ENCODE data around the gene RASSF5. TPM values are rescaled to one million over a fixed set of nuclear protein-coding genes. Genes with fewer than 3 reads are reported as not detected.

RASSF5 gene
- total RNA-seq, 1 experiment from 2014 or later: 9.0 TPM

DNA sequence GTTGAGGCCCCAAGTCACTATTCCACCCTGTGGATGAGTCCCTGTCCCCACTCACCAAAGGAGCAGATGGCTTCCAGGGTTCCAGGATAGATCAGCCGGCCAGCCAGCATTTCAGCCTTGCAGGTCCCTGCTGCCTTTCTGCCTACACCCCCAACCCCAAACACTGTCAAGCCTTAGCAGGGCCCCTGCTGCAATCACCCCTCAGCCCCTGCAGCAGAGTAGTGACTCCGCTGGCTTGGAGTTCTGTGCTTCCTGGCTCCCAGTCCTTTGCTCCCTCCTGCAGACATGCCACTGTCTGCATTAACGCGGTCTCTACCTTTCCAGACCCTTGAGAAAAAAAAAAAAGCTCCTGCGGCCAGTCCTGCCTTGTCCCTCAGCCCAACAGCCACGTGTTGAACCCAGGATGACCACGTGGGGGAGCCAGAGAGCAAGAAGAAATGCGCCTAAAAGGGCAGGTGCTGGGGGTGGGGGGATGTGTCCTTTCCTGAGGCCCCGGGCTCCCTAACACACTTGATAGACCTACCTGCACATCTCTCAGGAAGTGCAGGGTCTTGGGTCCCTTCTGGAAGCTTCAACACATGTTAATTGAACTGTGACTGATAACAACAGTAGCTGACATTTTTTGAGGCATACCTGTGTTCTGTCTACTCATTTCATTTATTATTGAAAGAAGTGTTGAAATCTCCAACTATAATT is 37.4 kb downstream of the RASSF5 start:
- peak; percentile 61 for DNase-seq (ENCODE audit: low read depth)

DNA sequence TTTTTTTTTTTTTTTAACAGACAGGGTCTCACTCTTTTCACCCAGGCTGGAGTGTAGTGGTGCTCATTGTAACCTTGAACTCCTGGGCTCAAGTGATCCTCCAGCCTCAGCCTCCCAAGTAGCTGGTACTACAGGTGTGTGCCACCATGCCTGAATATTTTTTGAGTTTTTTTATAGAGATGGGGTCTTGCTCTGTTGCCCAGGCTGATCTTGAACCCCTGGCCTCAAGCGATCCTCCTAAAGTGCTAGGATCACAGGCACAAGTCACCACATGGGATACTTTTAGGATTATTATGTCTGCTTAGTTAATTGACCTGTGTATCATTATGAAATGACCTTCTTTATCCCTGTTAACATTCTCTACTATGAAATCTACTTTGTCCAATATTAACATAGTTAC is 38.0 kb downstream of the RASSF5 start:
- DNase-seq (ENCODE audit: low read depth): no peak

DNA sequence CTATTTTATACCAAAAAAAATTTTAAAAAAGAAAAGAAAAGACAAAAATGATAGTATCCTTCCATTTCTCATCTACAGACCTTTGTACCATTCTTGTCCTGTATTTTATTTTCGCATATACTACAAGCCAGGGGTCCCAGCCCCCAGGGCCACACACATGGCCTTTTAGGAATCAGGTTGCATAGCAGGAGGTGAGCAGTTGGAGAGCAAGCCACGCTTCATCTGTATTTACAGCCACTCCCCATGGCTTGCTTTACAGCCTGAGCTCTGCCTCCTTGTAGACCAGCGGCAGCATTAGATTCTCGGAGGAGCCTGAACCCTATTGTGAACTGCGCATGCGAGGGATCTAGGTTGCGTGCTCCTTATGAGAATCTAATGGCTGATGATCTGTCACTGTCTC is 39.8 kb downstream of the RASSF5 start:
- DNase-seq (ENCODE audit: low read depth): no peak

DNA sequence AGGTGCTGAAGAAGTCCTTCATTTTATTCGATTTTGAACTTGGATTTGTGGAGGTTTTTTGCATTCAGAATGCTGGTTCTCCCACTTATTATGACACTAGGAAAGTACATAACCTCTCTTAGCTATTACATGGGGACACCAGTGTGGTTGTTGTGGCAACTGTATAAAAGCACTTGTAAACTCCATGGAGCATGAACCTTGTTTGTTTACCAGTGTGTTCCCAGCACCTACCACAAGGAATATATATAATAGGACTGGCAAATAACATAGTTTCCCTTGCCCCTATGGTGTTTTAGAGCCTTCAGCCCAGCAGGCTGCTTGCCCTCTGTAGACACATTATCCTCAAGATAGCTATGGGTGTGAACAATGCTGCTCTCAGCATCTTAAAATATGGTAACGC is 43.1 kb downstream of the RASSF5 start:
- DNase-seq (ENCODE audit: low read depth): no peak

DNA sequence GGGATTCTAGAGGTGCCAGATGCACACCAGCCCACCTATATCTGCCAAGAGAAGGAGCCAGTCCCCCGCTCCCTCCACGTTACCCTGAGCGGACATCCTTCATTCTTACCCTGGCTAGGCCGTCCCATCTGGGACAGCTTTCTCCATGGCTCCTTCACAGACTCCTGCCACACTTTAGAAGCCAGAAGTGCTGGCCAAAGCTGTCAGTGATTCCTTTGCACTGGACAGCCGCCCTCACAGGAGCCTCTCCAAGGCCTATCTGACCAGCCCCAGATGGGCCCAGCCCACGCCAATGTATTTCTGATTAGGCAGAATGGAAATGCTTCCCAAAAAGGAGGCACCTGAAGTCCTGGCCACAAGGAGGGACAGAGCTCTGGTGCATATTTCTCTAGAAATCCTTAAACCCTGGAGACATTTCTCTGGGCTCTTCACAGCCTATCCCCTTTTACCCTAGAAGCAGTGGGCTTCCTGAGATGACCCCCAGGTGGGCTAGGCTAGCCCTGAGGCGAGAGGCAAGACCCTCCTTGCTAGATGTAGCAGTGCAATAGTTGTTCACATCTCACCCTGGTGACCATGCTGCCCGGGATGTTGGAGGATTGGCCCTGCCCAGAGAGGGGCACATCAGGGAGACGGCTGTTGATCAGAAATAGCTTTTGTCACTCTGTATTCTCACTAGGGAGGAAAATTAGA is 44.1 kb downstream of the RASSF5 start:
- no peak for DNase-seq (ENCODE audit: low read depth)

DNA sequence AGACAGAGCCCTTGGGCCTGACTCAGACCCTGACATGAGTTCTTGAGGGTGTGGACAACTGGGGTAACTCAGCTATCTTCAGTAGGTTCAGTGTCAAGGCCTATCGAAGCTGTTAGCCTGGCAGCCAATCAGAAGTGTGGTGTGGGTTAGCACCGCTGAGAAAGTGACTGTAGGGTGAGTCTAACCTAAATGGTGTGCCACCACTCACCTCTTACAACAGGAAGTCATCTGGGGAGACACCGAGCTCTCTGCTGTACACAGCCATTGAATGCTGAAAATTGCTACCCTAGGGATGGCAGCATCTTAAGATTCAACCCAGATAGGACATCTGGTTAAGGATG is 44.6 kb downstream of the RASSF5 start:
- no peak for DNase-seq (ENCODE audit: low read depth)

DNA sequence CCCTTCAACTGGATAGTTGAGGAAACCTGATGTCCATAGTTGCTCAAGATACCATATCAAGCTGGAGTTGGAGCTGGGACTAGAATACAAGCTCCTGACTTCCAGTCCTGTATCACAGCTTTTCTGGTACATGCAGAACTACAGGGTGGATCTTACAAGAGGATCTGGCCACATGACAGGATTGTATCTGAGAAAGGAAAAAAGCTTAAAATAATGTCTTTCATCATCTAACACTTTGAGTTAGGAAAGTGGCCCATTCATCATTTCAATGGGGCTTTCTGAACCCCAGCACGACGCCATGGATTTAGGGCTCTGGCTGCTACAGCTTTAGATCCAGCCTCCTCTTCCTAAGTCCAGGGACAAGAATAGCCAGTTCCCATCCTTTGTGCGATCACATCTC is 46.9 kb downstream of the RASSF5 start:
- no peak for DNase-seq (ENCODE audit: low read depth)

DNA sequence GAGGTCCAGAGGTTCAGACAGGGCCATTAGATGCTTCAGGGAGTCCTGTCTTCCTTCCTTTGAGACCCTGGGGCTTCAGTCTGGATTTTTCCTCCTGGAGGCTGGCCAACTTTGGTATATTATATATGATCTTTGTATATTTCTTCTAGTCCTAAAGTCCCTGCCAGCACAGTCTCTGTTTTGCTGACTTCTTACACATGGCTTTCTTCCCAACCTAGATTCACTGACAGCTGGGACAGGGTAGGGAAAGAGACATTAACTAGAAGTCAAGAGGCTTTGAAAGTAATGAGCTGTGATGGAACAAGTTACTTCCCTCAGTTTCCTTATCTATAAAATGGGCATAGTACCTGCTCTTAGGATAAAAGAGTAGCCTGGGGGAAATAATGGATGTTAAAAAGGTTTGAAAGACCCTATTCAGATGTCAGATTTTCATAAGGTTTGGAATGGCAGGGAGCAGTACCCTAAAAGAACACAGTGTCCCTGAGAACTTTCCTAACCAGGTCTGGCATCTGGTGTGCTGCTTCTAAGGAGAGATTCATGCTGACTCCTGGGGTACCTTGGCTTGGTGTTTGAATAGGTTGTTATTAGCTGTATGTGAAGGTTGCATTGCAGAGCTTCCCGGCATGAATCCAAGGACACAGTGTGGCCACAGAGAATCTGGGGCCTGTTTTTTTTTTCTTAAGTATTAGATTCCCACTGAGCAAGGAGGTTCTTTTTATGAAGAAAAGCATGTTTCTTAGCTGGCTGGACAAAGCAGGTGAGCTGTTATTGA is 47.6 kb downstream of the RASSF5 start:
- DNase-seq (ENCODE audit: low read depth): no peak

DNA sequence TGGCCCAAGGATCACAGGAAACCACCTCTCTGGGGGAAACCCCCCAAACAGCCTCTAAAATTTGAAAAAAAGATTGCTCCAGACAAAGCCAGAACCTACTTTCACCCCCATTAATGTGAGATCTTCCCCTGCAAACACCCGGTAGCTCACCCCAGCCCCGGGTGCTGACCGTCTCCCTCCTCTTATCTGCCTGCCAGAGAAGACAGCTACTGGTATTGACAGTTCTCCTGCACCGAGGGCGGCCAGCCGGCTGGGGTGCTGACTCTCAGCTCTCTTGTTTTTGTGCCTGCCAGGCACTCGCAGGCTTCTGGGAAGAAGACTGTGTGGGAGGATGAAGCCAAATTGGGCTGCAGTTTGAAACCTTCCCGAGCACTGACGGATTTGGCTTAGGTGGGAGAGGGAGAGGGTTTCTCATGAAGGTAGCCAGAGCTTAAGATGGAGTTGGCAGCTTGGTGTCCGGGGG is 48.2 kb downstream of the RASSF5 start:
- DNase-seq (ENCODE audit: low read depth): no peak

DNA sequence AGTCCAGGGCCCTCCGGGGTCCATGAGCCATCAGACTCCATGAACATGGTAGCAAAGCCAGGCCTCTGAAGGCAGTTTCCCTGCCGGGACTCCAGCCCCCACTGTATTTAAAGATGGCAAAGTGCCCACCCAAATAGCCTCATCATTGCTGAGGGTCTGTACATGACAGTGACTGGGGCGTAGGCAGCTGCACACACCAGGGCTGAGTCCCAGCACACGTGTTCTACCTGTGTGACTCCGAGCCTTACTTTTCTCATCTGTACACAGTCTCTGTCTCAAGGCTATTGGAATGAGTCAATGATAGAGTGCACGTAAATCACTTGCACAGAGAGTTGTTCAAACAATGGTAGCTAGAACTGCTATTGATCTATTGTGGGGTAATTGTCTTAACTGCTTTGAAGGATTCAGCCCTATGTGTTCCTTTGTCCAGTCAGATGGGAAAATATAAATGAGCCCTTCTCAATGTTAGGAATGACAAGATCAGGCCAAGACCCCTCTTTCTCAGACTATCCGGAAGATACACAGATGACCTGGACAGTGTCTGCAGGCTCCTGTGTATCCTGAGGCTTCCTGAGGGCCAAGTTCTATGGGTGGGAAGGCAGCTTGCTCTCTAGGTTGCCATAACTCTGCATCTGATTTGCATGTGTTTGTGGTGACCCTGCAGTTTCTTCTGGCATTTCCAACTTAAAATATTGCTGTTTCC is 48.9 kb downstream of the RASSF5 start:
- DNase-seq (ENCODE audit: low read depth): no peak

DNA sequence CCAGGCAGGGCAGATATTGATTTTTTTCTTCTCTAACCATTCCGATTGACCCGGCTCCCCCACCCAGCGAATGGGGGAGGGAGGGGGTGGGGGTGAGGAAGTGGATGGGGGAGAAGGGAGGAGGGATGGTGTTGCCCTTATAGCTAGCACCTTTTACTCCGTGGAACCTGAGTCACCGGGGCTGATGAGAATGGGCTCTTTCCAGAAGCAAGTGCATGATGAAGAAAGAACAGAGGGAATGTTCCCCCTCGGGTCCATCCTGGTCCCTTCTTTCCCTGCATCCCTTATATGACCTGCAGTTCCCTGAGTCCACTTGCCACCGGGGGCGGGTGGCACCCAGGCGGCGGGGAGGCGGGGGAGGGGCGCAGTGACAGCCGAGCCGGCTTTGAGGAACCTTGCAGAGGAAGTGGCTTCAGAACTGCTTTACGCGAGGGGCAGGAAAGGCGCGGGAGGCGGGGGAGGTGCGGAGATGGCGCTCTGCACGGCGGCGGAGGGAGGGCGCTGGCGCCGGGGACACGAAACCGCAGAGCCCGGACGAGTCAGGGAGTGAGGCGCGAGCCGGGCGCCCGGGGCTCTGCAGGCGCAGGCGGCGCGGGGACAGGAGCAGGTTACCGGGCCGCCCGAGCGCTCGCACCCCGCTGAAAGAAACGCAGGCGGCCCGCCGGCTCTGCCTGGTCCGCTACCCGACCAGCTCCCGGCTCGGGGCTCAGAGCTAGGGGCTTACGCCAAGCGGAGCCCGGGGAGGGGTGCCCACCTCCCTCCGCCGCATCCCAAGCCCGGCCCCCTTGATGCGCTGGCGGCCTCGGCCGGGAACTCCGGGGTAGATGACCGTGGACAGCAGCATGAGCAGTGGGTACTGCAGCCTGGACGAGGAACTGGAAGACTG is 49.7 kb downstream of the RASSF5 start:
- DNase-seq (ENCODE audit: low read depth): peak; percentile 60

DNA sequence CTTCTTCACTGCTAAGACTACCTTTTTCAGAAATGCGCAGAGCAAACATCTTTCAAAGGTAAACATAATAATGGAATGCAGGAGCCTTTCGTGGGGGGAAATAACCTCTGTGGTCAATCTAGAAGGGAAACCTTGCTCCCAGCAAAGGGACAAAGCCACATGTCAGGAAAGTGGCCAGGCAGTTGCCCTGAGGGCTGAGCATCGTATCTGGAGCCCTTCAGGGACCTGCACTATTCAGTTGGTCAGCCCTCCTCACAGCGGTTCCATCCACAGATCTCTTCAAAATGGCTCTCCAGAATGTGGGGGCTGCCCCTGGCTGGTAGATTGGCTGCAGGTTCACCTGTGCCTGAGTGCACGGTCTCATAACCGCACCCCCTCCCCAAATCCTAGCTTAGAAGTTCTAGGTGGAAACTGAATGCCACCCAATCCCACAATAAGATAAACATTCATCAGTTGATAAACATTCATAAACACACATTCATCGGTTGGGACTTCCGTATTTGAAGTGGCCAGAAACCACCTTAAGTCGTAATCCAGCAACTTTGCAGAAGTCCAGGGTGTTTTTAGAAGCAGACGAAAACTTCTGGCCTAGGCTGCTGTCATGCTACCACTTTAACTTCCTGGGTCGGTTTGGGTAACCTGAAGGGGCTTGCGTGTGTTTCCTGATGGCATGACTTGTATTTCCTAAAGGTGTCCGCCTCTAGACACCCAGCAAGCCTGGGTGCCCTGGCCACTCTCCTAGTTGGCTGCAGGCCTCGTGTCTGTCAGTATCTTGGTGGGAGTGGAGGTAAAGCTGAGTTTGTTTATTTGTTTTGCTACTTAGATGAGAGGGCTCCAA is 50.5 kb downstream of the RASSF5 start:
- no peak for DNase-seq (ENCODE audit: low read depth)

DNA sequence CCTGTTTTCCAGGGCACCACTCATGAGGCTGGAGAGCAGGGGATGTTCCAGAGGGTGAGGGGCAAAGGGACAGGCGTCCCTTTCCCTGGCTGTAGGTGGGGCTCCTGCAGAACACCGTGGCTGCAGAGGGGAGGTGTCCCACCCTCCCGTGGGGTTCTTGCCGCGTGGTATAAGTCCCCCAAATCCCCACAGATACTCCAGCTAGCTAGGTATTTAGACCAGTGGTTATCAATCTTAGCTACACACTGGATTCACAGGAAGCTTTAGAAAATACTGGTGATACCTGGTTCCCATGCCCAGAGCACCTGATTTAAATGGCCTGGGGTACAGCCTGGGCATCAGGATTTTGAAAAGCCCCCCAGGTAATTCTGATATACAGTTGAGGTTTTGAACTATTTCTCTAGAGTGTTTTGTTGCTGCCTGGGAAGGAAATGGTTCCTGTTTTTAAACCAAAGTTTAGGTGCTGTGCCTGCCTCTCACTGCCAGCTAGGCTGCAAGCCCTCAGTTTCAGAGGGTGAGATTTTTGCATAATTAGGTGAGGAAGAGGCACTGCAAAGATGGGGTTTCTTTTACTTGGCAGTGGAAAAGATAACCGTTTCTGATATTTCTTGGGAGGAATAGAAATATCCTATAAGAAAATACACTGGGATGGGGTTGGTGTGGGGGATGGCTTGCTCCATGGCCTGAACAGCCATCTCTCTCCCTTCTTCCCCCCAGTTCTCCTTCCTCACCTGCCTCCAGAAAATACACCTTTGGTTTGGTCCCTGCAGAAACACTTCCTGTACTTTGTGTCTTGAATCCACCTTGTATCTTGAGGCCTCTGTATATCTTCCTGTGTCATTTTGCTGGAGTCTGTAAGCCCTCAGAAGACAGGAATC is 51.7 kb downstream of the RASSF5 start:
- no peak for DNase-seq (ENCODE audit: low read depth)

DNA sequence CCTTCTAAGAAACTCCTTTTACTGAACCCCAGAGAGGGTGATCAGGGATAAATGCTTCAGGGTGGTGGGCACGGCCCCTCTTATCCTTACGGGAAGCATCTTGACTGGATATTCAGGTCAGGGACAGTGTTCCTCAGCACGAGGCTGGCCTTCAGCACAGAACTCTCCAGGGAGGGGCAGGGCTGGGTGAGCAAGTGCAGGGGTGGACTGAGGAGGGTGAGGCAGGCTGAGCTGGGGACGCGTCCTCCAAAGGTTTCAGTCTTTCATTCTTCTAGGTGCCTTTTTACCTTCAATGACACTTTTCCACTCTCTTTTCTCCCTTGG is 52.3 kb downstream of the RASSF5 start:
- DNase-seq (ENCODE audit: low read depth): no peak

DNA sequence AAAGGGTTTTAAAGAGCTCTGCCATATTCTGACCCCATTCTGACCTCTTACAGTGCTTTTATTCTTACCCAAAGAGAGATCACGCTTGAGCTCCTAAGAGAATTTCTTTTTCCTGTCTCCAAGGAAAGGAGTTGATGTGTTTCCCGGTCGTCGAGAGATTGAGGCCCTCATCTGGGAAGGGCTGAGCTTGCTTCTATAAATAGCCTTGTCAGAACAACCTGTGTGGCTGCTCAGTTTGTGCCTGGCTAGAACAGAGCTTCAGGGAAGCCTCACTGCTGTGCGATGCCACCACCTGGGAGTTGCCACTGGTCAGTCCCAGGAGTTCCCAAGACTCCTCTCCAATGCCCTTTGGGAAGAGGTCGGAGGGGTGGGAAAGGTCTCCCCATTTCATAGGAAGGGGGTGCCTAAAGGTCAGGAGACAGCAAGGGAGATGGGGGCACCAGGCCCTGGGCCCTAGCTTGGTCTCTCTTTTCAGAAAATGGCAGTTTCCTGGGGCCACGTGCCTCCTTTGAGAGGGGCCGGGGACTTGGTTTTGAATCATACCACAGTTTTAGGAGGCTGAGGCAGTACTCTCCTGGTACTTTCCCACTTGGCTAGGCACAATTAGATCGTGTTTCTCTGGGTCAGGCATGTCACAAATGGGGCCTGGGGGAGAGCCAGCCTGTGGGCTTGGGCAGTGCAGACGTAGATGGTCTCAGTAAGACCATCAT is 52.8 kb downstream of the RASSF5 start:
- no peak for DNase-seq (ENCODE audit: low read depth)

DNA sequence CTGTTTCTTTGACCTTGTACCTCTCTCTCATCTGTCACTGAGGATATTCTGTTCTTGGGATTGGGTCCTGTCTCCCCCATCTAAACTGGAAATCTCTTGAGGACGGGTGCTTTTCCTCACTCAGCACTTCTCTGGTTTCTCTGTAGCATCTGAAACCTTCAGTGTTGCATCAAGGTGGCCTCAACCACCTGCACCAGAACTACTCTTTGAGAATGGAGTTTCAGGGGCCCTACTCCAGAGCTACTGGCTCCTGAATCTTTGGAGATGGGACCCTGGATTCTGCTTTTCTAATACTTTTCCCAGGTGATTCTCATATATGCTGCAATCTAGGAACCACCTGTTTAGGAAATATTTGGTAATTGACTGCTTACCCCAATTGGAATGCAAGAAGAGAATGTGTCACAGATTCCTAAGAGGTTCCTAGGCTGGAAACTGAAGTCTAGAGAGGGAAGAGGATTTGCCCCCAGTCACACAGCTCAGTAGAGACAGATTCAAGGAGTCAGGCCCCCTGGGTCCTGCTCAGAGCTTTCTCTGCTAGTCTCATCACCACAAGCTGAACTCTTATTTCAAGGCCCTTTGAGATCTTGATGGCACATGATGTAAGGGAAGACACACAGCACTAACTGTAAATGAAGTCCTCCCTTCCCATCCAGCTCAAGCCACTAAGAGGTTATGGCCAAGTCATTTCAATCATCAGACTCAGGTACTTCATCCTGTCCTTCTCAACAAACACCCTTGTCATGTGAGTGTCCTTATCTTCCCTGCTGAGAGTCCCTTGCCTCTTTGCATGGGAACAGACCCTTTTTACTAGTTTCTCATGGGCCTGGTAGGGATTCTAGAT is 56.3 kb downstream of the RASSF5 start:
- no peak for DNase-seq (ENCODE audit: low read depth)

DNA sequence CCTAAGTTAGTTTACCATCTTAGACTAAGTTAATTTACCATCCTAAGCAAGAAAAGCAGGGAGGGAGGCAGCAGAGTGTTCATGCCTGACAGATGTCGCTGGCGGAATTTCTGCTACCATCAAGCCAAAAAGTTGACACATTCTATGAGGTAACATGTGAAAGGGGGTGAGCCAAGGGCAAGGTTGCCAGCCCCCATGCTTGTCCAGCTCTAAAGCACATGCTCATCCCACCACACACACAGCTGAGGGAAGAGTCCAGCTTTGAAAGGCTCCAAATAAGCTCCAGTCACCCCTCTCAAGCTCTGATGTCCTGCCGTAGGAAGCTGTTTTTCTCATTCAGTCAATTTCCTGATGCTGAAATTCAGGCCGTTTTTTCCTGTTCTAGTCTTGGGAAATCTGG is 58.7 kb downstream of the RASSF5 start:
- DNase-seq (ENCODE audit: low read depth): no peak

Measured in HT1080 (cell line).